Adrenal gland (tissue), 12 donors: ENCODE results near the gene NBAS. TPM values are rescaled to one million over a fixed set of nuclear protein-coding genes. Genes with fewer than 3 reads are reported as not detected.

Experiments
- DNase-seq, 7 donors: peaks; one replicate each; pipeline ENCODE4 v3.0.0-alpha.2; 2019 to 2020
- H3K27ac ChIP-seq, 5 donors: fragments of 200-600 bp; sonication (generic) in 4 of 5; 1 replicate in 3 of 5; 2 replicates in 2 of 5; pipeline versions ENCODE4 v1.5.1 to v1.8.0; 2016 to 2020; ENCODE audit warnings: mild to moderate bottlenecking in 1 of 5
- H3K27me3 ChIP-seq: fragments of 200-600 bp; 2 replicates; pipeline ENCODE4 v1.8.0; 2021
- H3K36me3 ChIP-seq, 2 donors: fragments of 200-600 bp; replicated peaks in 1 of 2; 1 replicate in 1 of 2; 2 replicates in 1 of 2; pipeline versions ENCODE4 v1.5.1 to v1.8.0; 2018 to 2022
- H3K4me1 ChIP-seq, 2 donors: fragments of 200-600 bp; replicated peaks in 1 of 2; 1 replicate in 1 of 2; 2 replicates in 1 of 2; pipeline versions ENCODE4 v1.5.1 to v1.8.0; 2018 to 2021
- H3K4me3 ChIP-seq, 4 donors: fragments of 200-600 bp; sonication (generic) in 3 of 4; one replicate each; pipeline ENCODE4 v1.5.1; 2016 to 2018
- H3K9me3 ChIP-seq, 3 donors: fragments of 200-600 bp; sonication (generic) in 1 of 3; replicated peaks in 1 of 3; 1 replicate in 2 of 3; 2 replicates in 1 of 3; pipeline versions ENCODE4 v1.5.1 to v1.8.0; 2016 to 2021
- CTCF ChIP-seq, 6 experiments: fragments of 450-650 bp in 4 of 6; fragments of 200-600 bp in 2 of 6; sonication (generic) in 1 of 6; IDR thresholded peaks; 1 replicate in 5 of 6; 2 replicates in 1 of 6; pipeline versions ENCODE4 v1.5.1 to v1.8.0; 2016 to 2021; ENCODE audit warnings: antibody characterized with exemption in 6 of 6, mild to moderate bottlenecking in 2 of 6, moderate library complexity in 1 of 6
- POLR2A ChIP-seq, 2 donors: fragments of 450-650 bp; IDR thresholded peaks; one replicate each; pipeline ENCODE4 v1.6.1; 2017; ENCODE audit warnings: antibody characterized with exemption in 2 of 2, mild to moderate bottlenecking in 2 of 2, moderate library complexity in 1 of 2
- WGBS, 4 donors: extraction: QIAGEN DNeasy Blood & Tissue Kit in 2 of 4; methylation state at CpG; one replicate each; pipeline versions ENCODE4 v1.1.5 to v1.1.7; 2013 to 2017; 5-methylcytosine and 5-hydroxymethylcytosine counted together
- intact Hi-C, 2 donors: fragments of 100-400 bp; cut with DNase I; formaldehyde crosslinking; loops; one replicate each; pipeline versions ENCODE4 v1.14.1 to v1.15.0; 2022 to 2023
- polyA plus RNA-seq, 3 donors: library from polyadenylated mRNA; stranded (reverse); fragments of 200-250 nt in 2 of 3; fragments of 350-450 nt in 1 of 3; fragmentation: Illumina TruSeq in 1 of 3; extraction: RNeasy Lipid Tissue Mini Kit (QIAGEN cat#74804) in 1 of 3; gene quantifications; one replicate each; pipeline ENCODE4 v1.2.3, GENCODE V29; 2013 to 2014
- total RNA-seq, 9 donors: library from RNA; depleted of rRNA in 4 of 9; stranded (reverse); fragments of >200 nt in 4 of 9; fragments of 120-200 nt in 1 of 9; fragmentation: NEBNext Ultra II Directional in 1 of 9; extraction: Animal tissue kit (Norgen Biotek cat#: 25700) in 1 of 9; gene quantifications; one replicate each; pipeline versions ENCODE4 v1.1.0 to v1.2.4, GENCODE V29; 2013 to 2023
- donor health status: healthy with polysubstance abuse.
- donor health status: Bipolar disorder and iron deficiency.
- donor health status: DM: yes; HTN: yes; CAD: no.
- donor health status: DM: no; HTN: no; CAD: no.
- donor health status: DM: no; HTN: no; CAD: no.
- donor health status: DM: yes; HTN: yes; CAD: no.

NBAS gene
- total and polyA plus RNA-seq, 12 donors, result 22.0 to 62.4 (median 46.2) TPM

GRCh38 chr2:15498554-15498953, 62.6 kb downstream of the NBAS start:
- TF ChIP-seq POLR2A (IDR thresholded peaks at IDR 0.05) (no peak), CTCF (IDR thresholded peaks at IDR 0.05) (no peak)
- Histone ChIP-seq H3K27me3 (no peaks in the 10 kb centered on the region), H3K4me3 (no peak overlapping the region), H3K36me3 (peaks cover 0 to 6% of the 10 kb centered on the region in 2 donors), H3K27ac (no peak overlapping the region), H3K9me3 (no peaks in the 10 kb centered on the region), H3K4me1 (no peaks in the 10 kb centered on the region)
- intact Hi-C loops, result no loop called here
- 89 to 94% (median 93%) methylated on average over 6 of the region's 6 CpGs for WGBS, 4 donors
- no peak for DNase-seq

GRCh38 chr2:15494877-15495276, 66.3 kb downstream of the NBAS start:
- TF ChIP-seq POLR2A (IDR thresholded peaks at IDR 0.05) (no peak), CTCF (IDR thresholded peaks at IDR 0.05) (no peak)
- Histone ChIP-seq H3K4me1 (no peaks in the 10 kb centered on the region), H3K36me3 (no peaks in the 10 kb centered on the region), H3K27ac (no peak overlapping the region), H3K4me3 (no peak overlapping the region), H3K27me3 (no peaks in the 10 kb centered on the region), H3K9me3 (no peaks in the 10 kb centered on the region)
- WGBS, 4 donors, result 91 to 96% (median 95%) methylated on average over 5 of the region's 5 CpGs
- intact Hi-C loops, result no loop called here
- DNase-seq, result no peak

GRCh38 chr2:15492773-15493325, 68.3 kb downstream of the NBAS start:
- Histone ChIP-seq H3K36me3 (peaks cover 0 to 6% of the 10 kb centered on the region in 2 donors), H3K9me3 (no peaks in the 10 kb centered on the region), H3K4me3 (no peak overlapping the region), H3K27ac (no peak overlapping the region), H3K4me1 (no peaks in the 10 kb centered on the region), H3K27me3 (no peaks in the 10 kb centered on the region)
- DNase-seq, result no peak
- TF ChIP-seq CTCF (IDR thresholded peaks at IDR 0.05) (no peak), POLR2A (IDR thresholded peaks at IDR 0.05) (no peak)
- WGBS, 4 donors, result 95 to 98% (median 97%) methylated on average over 4 of the region's 4 CpGs
- intact Hi-C loops, result no loop called here

- peaks cover 0 to 6% of the 10 kb centered on the region in 2 donors for H3K36me3 ChIP-seq
- H3K4me1 ChIP-seq, result no peaks in the 10 kb centered on the region
- no peak overlapping the region for H3K27ac ChIP-seq
- DNase-seq, result no peak
- H3K9me3 ChIP-seq, result no peaks in the 10 kb centered on the region
- no peak overlapping the region for H3K4me3 ChIP-seq
- TF ChIP-seq CTCF (IDR thresholded peaks at IDR 0.05) (no peak), POLR2A (IDR thresholded peaks at IDR 0.05) (no peak)
- intact Hi-C loops, result no loop called here
- 98 to 100% (median 99%) methylated on average over 2 of the region's 2 CpGs for WGBS, 4 donors
- no peaks in the 10 kb centered on the region for H3K27me3 ChIP-seq
Observed at GRCh38 chr2:15486770-15487169, 74.4 kb downstream of the NBAS start.
